ENCODE measurements around the gene TBK1.

DNA sequence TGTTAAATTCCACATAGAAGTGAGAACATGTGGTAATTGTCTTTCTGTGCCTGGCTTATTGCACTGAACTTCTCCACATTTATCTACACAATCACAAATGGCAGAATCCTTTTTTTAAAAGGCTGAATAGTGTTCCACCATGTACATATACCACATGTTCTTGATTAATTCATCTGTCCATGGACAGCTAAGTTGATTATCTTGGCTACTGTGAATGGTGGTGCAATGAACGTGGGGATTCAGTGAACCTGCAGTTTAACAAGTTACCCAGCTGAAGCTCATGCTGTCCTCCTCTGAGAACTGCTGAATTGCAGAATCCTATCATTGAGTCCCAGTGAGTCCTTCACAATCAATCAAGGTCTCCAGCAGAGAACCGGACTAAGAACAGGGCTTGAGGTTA, 74.9 kb downstream of the TBK1 start:
- TF ChIP-seq, protein P1, sequence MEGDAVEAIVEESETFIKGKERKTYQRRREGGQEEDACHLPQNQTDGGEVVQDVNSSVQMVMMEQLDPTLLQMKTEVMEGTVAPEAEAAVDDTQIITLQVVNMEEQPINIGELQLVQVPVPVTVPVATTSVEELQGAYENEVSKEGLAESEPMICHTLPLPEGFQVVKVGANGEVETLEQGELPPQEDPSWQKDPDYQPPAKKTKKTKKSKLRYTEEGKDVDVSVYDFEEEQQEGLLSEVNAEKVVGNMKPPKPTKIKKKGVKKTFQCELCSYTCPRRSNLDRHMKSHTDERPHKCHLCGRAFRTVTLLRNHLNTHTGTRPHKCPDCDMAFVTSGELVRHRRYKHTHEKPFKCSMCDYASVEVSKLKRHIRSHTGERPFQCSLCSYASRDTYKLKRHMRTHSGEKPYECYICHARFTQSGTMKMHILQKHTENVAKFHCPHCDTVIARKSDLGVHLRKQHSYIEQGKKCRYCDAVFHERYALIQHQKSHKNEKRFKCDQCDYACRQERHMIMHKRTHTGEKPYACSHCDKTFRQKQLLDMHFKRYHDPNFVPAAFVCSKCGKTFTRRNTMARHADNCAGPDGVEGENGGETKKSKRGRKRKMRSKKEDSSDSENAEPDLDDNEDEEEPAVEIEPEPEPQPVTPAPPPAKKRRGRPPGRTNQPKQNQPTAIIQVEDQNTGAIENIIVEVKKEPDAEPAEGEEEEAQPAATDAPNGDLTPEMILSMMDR (IDR thresholded peaks at IDR 0.05), result no peak
- TF ChIP-seq EP300 (IDR thresholded peaks at IDR 0.05) (no peak), POLR2AphosphoS5 (IDR thresholded peaks at IDR 0.05) (no peak), POLR2A (IDR thresholded peaks at IDR 0.05) (no peak)

All from upper lobe of left lung (tissue), 4 donors.